ENCODE results near the gene GRIN2A.

GRIN2A gene

DNA sequence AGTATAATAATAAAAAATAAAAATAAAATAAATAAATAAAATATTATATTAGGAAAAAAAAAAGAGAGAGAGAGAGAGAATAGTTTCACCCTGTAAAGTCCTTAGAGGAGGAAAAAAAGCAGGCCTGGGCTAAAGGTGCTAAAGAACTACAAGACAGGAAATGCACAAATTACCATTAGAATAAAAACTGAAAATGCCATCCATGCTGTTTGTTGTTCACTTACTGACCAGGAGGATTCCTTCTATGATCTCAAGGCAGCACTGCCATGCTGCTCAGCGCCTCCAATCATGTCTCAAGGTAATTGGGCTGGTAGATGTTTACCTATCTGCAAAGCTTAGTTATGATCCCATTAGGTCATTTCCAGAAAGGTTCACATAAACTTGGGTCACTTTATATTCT is 201.2 kb downstream of the GRIN2A start:
- no peaks in the 10 kb centered on the region for H3K27me3 ChIP-seq (ENCODE audit: insufficient read depth, poor library complexity, severe bottlenecking)
- no peak for DNase-seq (ENCODE audit: low read depth in 1 of 2, low spot score in 1 of 2)
- H3K27ac ChIP-seq (replicated peaks) = no peak overlapping the region
- no peak overlapping the region for H3K4me3 ChIP-seq (replicated peaks; ENCODE audit: insufficient read depth, low read length)
- TF ChIP-seq GABPA (IDR thresholded peaks at IDR 0.05; ENCODE audit: low read depth) (no peak), CTCF (IDR thresholded peaks at IDR 0.05; ENCODE audit: insufficient read depth, low read length) (no peak), POLR2AphosphoS5 (IDR thresholded peaks at IDR 0.05; ENCODE audit: low read depth) (no peak), SPI1 (IDR thresholded peaks at IDR 0.05; ENCODE audit: borderline replicate concordance, low read depth) (no peak)
- TF ChIP-seq, protein P1, sequence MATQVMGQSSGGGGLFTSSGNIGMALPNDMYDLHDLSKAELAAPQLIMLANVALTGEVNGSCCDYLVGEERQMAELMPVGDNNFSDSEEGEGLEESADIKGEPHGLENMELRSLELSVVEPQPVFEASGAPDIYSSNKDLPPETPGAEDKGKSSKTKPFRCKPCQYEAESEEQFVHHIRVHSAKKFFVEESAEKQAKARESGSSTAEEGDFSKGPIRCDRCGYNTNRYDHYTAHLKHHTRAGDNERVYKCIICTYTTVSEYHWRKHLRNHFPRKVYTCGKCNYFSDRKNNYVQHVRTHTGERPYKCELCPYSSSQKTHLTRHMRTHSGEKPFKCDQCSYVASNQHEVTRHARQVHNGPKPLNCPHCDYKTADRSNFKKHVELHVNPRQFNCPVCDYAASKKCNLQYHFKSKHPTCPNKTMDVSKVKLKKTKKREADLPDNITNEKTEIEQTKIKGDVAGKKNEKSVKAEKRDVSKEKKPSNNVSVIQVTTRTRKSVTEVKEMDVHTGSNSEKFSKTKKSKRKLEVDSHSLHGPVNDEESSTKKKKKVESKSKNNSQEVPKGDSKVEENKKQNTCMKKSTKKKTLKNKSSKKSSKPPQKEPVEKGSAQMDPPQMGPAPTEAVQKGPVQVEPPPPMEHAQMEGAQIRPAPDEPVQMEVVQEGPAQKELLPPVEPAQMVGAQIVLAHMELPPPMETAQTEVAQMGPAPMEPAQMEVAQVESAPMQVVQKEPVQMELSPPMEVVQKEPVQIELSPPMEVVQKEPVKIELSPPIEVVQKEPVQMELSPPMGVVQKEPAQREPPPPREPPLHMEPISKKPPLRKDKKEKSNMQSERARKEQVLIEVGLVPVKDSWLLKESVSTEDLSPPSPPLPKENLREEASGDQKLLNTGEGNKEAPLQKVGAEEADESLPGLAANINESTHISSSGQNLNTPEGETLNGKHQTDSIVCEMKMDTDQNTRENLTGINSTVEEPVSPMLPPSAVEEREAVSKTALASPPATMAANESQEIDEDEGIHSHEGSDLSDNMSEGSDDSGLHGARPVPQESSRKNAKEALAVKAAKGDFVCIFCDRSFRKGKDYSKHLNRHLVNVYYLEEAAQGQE (IDR thresholded peaks at IDR 0.05; ENCODE audit: insufficient replicate concordance, low read depth) = no peak

- H3K27me3 ChIP-seq (ENCODE audit: insufficient read depth, poor library complexity, severe bottlenecking) = no peaks in the 10 kb centered on the region
- no peak for DNase-seq (ENCODE audit: low read depth in 1 of 2, low spot score in 1 of 2)
- H3K27ac ChIP-seq (replicated peaks) = no peak overlapping the region
- no peak overlapping the region for H3K4me3 ChIP-seq (replicated peaks; ENCODE audit: insufficient read depth, low read length)
- TF ChIP-seq CTCF (IDR thresholded peaks at IDR 0.05; ENCODE audit: insufficient read depth, low read length) (no peak), POLR2AphosphoS5 (IDR thresholded peaks at IDR 0.05; ENCODE audit: low read depth) (no peak), GABPA (IDR thresholded peaks at IDR 0.05; ENCODE audit: low read depth) (no peak), SPI1 (IDR thresholded peaks at IDR 0.05; ENCODE audit: borderline replicate concordance, low read depth) (no peak)
- TF ChIP-seq, protein P1 (IDR thresholded peaks at IDR 0.05; ENCODE audit: insufficient replicate concordance, low read depth) = no peak
These were observed 204.0 kb downstream of the GRIN2A start for GRCh38 chr16:9978160-9978725.

GRCh38 chr16:9977333-9977897 is 204.8 kb downstream of the GRIN2A start:
- TF ChIP-seq, protein P1 (IDR thresholded peaks at IDR 0.05; ENCODE audit: insufficient replicate concordance, low read depth) = no peak
- TF ChIP-seq CTCF (IDR thresholded peaks at IDR 0.05; ENCODE audit: insufficient read depth, low read length) (no peak), SPI1 (IDR thresholded peaks at IDR 0.05; ENCODE audit: borderline replicate concordance, low read depth) (no peak), POLR2AphosphoS5 (IDR thresholded peaks at IDR 0.05; ENCODE audit: low read depth) (no peak), GABPA (IDR thresholded peaks at IDR 0.05; ENCODE audit: low read depth) (no peak)
- Histone ChIP-seq H3K27ac (replicated peaks) (no peak overlapping the region), H3K4me3 (replicated peaks; ENCODE audit: insufficient read depth, low read length) (no peak overlapping the region), H3K27me3 (ENCODE audit: insufficient read depth, poor library complexity, severe bottlenecking) (no peaks in the 10 kb centered on the region)
- DNase-seq (ENCODE audit: low read depth in 1 of 2, low spot score in 1 of 2) = no peak

Measured in HL-60 (cell line).